Smooth muscle cell (in vitro differentiated cells): ENCODE data around the gene IER2. TPM values are rescaled to one million over a fixed set of nuclear protein-coding genes. Genes with fewer than 3 reads are reported as not detected.

Experiments used
- polyA plus RNA-seq: library from polyadenylated mRNA; unstranded; fragments of >200 nt; fragmentation: Nextera tagmentation; extraction: Ambion mirVana; gene quantifications from 2 replicates; pipeline ENCODE4 v1.2.1, GENCODE V29; 2016
- total RNA-seq: library from RNA; depleted of rRNA; stranded (reverse); fragments of >200 nt; gene quantifications from 2 replicates; pipeline ENCODE4 v1.2.3, GENCODE V29; 2014

IER2 gene
- total and polyA plus RNA-seq, 2 experiments from 2014 or later, result 118 to 766 TPM

Other genes with a start within 250 kb of the IER2 start
- 0.90 and 1.4 TPM in 2 replicates for gene SYCE2, start 231.1 kb upstream of the IER2 start, total RNA-seq
- 0.91 and 2.9 TPM in 2 replicates for gene SYCE2, start 231.1 kb upstream of the IER2 start, polyA plus RNA-seq
- 28.6 and 46.1 TPM in 2 replicates for gene FARSA, start 216.7 kb upstream of the IER2 start, total RNA-seq
- 86.9 and 94.0 TPM in 2 replicates for gene FARSA, start 216.7 kb upstream of the IER2 start, polyA plus RNA-seq
- gene CALR, start 211.8 kb upstream of the IER2 start, total RNA-seq, result 800 and 956 TPM in 2 replicates
- 640 and 833 TPM in 2 replicates for gene CALR, start 211.8 kb upstream of the IER2 start, polyA plus RNA-seq
- 74.4 and 97.1 TPM in 2 replicates for gene RAD23A, start 204.5 kb upstream of the IER2 start, total RNA-seq
- 176 and 191 TPM in 2 replicates for gene RAD23A, start 204.5 kb upstream of the IER2 start, polyA plus RNA-seq
- gene GADD45GIP1, start 193.2 kb upstream of the IER2 start, total RNA-seq, result 51.5 and 51.6 TPM in 2 replicates
- gene GADD45GIP1, start 193.2 kb upstream of the IER2 start, polyA plus RNA-seq, result 152 and 153 TPM in 2 replicates
- not detected in 2 replicates for gene DAND5, start 180.8 kb upstream of the IER2 start, total RNA-seq
- gene DAND5, start 180.8 kb upstream of the IER2 start, polyA plus RNA-seq, result 0.18 TPM in 1 of 2 replicates, not detected in the other
- gene NFIX, start 154.9 kb upstream of the IER2 start, total RNA-seq, result 2.3 TPM in 2 replicates
- 1.8 and 1.9 TPM in 2 replicates for gene NFIX, start 154.9 kb upstream of the IER2 start, polyA plus RNA-seq
- 2.2 and 2.8 TPM in 2 replicates for gene LYL1, start 47.6 kb upstream of the IER2 start, total RNA-seq
- gene LYL1, start 47.6 kb upstream of the IER2 start, polyA plus RNA-seq, result 2.1 and 3.2 TPM in 2 replicates
- 19.1 and 21.9 TPM in 2 replicates for gene TRMT1, start 33.7 kb upstream of the IER2 start, total RNA-seq
- 37.4 and 44.3 TPM in 2 replicates for gene TRMT1, start 33.7 kb upstream of the IER2 start, polyA plus RNA-seq
- 34.1 and 44.6 TPM in 2 replicates for gene NACC1, start 32.1 kb upstream of the IER2 start, total RNA-seq
- gene NACC1, start 32.1 kb upstream of the IER2 start, polyA plus RNA-seq, result 9.9 and 12.8 TPM in 2 replicates
- gene STX10, start within 50 bp of the IER2 start, total RNA-seq, result 37.6 and 59.6 TPM in 2 replicates
- 69.1 and 83.1 TPM in 2 replicates for gene STX10, start within 50 bp of the IER2 start, polyA plus RNA-seq